D341Med (cell line): ENCODE data around the gene PPM1F.
"Not testable (repeated sequence)": the region's sequence is repeated elsewhere in the genome, so short reads cannot be mapped to it uniquely, and the experiment has no call there.

Source experiments
- DNase-seq: peaks from one replicate; pipeline ENCODE4 v3.0.0; 2012; ENCODE audit warnings: low spot score

PPM1F gene

DNA sequence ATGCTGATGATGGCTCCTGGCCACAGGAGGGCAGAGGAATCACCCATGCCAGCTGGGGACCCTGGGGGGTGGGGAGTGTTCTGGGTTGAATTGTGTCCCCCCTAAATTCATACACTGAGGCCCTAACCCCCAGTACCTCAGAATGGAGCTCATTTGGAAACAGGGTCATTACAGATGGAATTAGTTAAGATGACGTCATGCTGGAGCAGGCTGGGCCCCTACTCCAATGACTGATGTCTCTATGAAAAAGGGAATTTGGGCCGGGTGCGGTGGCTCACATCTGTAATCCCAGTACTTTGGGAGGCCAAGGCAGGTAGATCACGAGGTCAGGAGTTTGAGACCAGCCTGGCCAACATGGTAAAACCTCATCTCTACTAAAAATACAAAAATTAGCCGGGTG is 12.7 kb downstream of the PPM1F start:
- DNase-seq, result not testable (repeated sequence)

- no peak for DNase-seq
Observed at GRCh38 chr22:21939461-21939913, 13.2 kb downstream of the PPM1F start.

DNA sequence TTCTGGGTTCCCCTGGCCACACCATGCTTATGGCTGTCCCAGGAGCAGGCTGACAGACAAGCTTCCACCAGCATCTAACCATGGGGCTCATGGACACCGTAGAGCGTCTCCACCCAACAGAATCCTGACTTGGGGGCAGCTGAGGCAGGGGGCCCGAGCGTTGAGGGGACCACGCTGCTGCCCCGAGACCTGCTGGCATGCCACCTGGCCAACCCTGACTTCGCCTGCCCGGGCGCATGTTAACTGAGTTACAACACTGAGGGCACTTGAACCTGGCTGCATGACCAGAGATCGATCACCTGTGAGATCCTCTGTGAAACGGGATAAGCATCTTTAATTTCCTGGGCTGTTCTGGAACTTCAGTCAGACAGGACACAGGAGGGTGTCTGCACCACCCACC is 13.7 kb downstream of the PPM1F start:
- DNase-seq, result no peak

DNA sequence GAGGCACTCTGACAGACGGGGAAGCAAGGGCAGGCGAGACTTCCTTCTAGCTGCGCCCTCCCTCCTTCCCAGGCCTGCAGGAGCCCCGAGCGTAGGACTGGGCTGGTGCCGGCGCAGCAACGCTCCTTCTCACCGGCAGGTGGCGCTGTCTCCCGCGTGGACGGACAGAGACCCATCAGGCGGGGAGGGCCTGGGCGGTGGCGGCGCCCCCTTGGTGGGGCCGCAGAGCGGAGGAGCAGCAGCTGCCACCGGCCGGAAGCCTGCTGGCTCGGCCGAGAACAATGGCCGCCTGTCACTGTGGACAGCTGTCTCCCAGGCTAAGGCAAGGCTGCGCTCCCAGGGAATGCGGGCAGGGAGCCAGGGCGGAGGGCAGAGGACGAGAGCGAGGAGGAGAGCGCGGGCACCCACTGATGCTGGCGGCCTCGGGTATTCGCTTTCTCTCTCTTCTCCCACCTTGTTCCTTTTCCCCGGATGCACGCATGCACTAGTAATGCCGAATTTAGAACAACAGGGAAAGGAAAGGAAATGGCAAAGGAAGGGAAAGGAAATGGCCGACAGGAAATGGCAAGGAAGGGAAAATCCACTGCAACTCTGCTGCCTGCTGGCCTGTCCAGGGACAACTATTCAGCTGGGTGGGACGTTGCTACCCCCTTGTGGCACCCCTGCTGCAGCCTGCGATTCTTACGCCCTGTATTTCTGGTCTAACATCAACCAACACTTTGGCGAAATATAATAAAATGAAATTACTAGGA is 14.4 kb downstream of the PPM1F start:
- DNase-seq, result peak; percentile 95

GRCh38 chr22:21937821-21938070 is 14.9 kb downstream of the PPM1F start:
- DNase-seq, result no peak

- no peak for DNase-seq
Observed at GRCh38 chr22:21937041-21937820, 15.4 kb downstream of the PPM1F start.

DNA sequence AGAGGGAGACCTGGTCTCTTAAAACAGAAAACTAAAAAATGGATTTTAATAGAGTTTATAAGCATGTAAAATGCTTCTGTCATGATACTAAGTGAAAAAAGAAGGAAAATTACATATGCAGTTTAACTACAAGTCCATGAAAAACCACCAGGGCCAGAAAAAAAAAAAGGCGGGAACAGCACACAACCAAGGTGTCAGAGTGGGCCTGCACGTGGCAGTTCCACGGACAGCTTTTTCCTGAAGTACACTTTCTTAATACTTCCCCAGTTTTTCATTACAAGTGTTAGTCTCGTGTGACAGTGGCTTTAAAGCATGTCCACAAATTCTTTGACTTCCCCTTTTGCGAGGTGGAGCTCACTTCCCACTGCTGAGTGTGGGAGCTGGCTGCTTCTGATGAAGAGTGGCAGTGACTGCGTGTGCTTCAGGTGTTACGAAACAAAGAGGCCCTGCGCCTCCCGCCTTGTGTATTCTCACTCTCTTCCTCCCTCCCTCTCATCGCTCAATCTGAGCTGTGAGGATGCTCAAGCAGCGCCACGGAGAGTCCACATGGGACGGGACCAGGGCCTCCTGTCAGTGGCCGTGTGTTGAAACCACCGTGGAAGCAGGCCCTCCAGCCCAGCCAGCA is 16.4 kb downstream of the PPM1F start:
- no peak for DNase-seq

GRCh38 chr22:21933910-21934309 is 18.7 kb downstream of the PPM1F start:
- DNase-seq, result no peak

- no peak for DNase-seq
Observed at GRCh38 chr22:21933413-21933812, 19.2 kb downstream of the PPM1F start.

DNA sequence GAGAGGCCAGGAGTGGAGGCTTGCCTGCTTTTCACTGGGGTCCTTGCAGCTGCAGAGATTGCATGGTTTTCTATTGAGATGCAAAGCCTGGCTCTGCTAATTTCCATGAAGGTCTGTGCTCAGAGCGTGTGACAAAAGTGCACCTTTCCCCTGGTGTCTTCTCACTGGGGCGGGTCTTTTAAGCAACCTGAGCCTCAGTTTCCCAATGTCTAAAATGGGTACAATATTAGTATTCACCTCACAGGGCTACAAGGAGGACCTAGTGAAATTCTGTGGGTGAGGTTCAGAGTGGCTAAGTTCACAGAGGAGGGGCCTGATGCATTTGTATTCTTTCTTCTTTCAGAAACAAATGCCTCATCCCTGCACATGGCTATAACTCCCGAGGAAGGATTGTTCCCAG is 20.3 kb downstream of the PPM1F start:
- no peak for DNase-seq

DNA sequence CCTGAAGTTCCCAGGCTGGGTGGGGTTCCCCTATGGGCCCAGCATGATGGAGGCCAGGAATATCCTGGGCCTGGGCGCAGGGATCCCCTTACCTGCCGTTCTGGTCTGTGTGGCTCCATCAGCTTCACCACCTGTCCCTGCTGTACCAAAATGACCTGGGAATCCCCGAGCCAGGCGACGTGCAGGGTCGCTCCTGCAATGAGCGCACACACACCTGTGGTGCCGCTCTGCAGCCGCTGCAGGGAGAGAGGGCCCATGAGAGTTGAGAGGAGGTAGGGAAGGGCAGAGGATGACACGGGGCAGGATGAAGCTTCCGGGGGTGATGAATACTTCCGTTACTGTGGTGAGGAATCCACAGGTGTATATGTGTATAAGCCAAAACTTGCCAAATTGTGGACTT is 21.6 kb downstream of the PPM1F start:
- DNase-seq, result no peak

DNA sequence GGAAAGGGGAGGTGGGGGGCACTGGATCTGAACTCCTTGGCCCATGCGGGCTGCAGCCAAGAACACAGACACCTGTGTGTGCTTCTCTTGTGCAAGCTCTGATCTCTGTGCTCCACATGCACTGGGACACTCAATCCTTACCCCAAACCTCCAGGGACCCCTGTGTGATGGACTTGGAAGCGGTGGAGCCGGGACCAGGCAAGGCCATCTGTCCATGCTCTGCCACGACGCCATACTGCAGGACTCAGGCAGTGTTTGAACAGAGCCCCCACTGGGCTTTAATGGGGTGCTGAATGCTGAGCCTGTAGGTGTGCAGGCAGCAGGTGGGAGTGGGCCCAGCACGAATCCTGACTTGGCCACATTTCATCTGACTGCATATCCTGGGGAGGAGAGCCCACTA is 23.4 kb downstream of the PPM1F start:
- no peak for DNase-seq

- no peak for DNase-seq
Observed at GRCh38 chr22:21928048-21928447, 24.6 kb downstream of the PPM1F start.

DNA sequence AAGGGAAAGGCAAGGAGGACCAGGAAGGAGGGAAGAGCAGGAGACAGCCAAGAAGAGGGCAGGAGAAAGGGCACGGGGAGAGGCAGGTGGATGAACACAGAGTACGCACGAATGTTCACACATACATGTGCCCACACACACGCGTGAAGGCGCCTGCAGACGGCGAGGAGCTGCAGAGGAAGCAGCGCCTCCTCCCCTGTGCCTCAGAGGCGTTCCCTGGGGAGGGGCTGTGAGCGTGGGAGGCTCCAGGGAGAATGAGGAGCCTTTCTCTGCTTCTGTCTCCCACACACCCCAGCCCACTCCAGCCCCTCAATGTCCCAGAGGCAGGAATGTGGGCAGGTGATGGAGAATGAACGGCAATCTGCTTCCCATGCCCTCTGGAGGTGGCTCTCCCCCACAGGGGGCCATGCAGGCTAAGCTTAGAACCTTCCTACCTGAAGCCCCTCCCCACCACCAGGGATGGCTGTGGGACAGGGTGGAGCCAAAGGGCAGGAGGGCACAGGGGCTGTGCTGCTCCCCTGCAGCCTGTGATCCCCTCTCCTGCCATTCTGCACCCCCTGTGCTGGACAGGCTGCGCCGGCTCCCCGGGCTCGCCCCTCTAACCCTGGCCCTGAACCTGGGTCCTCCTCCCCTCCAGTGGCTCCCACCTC is 25.3 kb downstream of the PPM1F start:
- DNase-seq, result no peak

GRCh38 chr22:21926728-21927127 is 25.9 kb downstream of the PPM1F start:
- DNase-seq, result no peak

- no peak for DNase-seq
Observed at GRCh38 chr22:21923163-21923561, 29.5 kb downstream of the PPM1F start.

DNA sequence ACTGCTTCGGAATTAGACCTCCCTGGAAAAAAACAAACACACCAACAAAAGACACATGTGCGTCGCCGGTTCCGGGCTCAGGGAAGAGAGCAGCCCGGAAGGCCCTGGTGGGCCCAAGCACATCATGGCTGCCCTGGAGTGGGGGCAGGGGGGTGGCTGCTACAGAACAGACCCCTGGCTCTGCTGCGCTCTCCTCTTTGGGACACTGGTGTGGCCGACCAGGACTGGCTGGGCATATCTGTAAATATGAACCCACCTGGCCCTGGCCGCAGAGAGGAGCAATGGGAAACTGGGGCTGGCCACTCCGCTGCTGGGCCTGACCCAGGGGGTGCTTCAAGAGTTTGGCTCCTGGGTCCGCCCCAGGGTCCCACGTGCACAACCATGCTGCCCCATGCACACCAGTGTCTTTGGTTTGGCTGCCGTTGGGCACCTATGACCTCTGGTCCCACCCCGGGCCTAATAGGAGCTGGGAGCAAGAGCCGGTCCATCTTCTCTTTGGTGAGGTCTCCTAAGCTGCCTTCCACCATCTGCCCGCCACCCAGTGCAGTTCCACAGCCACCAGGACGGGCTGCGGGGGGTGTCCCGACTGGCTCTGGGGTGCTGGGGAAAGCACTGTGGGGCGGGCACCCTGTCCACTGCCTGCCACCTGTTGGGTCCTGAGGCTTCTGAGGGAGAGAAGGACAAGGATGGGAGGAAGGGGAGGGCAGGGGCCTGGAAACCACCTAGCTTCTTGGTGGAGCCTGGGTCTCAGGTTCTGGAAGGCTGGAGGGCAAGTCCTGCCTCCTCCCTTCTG is 30.1 kb downstream of the PPM1F start:
- DNase-seq, result no peak

GRCh38 chr22:21921729-21922128 is 30.9 kb downstream of the PPM1F start:
- no peak for DNase-seq

DNA sequence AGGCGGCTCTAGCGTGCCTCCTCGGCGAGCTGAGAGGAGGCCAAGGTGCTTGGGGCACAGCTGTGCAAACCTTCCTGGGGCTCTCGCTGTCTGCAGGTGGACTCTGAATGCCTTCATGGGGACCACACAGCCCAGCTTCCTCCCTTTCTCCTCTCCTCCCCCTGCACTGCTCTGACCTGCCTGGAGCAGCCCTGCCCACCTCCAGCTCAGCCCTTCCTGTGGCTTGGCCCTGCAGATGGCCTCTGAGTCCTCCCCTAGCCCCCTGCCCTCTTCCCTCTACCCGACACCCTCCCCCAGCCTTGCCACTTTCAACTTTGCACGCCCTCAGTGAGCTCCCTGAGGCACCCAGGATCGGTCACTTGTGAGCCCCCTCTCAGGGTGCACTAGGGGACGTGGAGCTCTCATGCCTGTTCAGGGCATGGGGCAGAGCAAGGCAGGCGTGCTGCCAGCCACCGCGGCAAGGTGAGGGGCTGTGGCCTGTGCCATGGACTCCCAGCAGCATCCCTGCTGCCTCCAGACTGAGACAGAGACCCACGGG is 31.4 kb downstream of the PPM1F start:
- no peak for DNase-seq

DNA sequence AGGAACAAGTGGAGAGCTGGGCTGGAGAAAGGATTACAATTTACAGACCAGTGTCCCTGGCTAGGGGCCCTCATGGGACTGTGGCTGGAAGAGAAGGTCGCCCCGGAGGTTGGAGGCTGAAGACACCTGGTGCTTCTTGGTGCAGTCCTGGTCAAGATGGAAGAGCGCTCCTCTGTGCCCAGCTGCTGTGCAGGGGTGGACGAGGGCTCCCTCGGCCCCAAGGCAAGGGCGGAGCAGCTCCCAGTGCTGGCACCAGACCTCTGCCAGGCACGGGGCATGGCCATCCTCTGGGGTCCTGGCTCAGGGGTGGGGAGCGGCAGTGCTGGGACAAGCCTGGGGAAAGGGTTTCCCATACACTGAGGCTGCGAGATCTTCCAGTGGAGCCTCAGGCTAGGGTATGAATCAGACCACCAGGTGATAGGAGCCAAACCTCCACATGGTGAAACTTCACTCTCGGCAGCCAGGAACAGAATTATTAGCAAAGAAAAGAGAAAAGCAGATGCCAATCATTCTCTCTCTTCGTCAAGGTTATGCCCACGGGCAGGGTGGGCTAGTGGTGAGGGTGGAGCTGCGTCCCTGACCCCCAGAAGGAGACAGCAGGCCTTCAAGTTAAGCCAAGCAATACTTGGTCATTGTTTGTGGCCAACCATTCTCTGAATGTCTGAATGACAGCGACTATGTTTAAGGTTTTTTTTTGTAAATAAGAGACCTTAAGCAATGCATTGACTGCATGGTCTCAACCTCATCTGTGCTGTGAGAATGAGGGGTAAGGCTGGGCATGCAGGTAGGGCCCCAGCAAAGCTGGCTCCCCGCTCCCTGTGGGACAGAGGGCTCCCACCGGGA is 32.1 kb downstream of the PPM1F start:
- peak; percentile 20 for DNase-seq
